Measurements from ENCODE around the gene CCDC40. TPM values are rescaled to one million over a fixed set of nuclear protein-coding genes. Genes with fewer than 3 reads are reported as not detected.

The CCDC40 gene
- total and polyA plus RNA-seq, 10 of the 15 experiments (the other 5 are each of a cell fraction or from before 2014, with no cell fraction given), result 0.06 to 0.10 TPM; not detected in 8

DNA sequence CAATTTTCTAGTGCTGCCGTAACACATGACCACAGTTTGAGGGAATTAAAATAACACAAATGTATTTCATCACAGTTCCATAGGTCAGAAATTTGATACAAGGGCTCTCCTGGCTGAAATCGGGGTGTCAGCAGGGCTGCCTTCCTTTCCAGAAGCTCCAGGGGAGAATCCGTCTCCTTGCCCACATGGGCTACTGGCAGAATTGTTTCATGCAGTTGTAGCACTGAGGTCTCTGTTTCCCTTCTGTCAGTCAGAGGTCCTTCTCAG, 89.9 kb downstream of the CCDC40 start:
- POLR2A ChIA-PET, result no interaction called here
- TF ChIP-seq, protein P1, sequence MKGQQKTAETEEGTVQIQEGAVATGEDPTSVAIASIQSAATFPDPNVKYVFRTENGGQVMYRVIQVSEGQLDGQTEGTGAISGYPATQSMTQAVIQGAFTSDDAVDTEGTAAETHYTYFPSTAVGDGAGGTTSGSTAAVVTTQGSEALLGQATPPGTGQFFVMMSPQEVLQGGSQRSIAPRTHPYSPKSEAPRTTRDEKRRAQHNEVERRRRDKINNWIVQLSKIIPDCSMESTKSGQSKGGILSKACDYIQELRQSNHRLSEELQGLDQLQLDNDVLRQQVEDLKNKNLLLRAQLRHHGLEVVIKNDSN (IDR thresholded peaks at IDR 0.05; ENCODE audit: borderline replicate concordance, extremely low read length, insufficient read depth, low read depth, low read length), result no peak
- TF ChIP-seq, protein P2, sequence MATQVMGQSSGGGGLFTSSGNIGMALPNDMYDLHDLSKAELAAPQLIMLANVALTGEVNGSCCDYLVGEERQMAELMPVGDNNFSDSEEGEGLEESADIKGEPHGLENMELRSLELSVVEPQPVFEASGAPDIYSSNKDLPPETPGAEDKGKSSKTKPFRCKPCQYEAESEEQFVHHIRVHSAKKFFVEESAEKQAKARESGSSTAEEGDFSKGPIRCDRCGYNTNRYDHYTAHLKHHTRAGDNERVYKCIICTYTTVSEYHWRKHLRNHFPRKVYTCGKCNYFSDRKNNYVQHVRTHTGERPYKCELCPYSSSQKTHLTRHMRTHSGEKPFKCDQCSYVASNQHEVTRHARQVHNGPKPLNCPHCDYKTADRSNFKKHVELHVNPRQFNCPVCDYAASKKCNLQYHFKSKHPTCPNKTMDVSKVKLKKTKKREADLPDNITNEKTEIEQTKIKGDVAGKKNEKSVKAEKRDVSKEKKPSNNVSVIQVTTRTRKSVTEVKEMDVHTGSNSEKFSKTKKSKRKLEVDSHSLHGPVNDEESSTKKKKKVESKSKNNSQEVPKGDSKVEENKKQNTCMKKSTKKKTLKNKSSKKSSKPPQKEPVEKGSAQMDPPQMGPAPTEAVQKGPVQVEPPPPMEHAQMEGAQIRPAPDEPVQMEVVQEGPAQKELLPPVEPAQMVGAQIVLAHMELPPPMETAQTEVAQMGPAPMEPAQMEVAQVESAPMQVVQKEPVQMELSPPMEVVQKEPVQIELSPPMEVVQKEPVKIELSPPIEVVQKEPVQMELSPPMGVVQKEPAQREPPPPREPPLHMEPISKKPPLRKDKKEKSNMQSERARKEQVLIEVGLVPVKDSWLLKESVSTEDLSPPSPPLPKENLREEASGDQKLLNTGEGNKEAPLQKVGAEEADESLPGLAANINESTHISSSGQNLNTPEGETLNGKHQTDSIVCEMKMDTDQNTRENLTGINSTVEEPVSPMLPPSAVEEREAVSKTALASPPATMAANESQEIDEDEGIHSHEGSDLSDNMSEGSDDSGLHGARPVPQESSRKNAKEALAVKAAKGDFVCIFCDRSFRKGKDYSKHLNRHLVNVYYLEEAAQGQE (IDR thresholded peaks at IDR 0.05; ENCODE audit: low read depth, low read length), result no peak
- TF ChIP-seq PAX8 (IDR thresholded peaks at IDR 0.05), result no peak
- TF ChIP-seq KDM1A (IDR thresholded peaks at IDR 0.05; ENCODE audit: borderline replicate concordance), result no peak
- TF ChIP-seq, protein P3, sequence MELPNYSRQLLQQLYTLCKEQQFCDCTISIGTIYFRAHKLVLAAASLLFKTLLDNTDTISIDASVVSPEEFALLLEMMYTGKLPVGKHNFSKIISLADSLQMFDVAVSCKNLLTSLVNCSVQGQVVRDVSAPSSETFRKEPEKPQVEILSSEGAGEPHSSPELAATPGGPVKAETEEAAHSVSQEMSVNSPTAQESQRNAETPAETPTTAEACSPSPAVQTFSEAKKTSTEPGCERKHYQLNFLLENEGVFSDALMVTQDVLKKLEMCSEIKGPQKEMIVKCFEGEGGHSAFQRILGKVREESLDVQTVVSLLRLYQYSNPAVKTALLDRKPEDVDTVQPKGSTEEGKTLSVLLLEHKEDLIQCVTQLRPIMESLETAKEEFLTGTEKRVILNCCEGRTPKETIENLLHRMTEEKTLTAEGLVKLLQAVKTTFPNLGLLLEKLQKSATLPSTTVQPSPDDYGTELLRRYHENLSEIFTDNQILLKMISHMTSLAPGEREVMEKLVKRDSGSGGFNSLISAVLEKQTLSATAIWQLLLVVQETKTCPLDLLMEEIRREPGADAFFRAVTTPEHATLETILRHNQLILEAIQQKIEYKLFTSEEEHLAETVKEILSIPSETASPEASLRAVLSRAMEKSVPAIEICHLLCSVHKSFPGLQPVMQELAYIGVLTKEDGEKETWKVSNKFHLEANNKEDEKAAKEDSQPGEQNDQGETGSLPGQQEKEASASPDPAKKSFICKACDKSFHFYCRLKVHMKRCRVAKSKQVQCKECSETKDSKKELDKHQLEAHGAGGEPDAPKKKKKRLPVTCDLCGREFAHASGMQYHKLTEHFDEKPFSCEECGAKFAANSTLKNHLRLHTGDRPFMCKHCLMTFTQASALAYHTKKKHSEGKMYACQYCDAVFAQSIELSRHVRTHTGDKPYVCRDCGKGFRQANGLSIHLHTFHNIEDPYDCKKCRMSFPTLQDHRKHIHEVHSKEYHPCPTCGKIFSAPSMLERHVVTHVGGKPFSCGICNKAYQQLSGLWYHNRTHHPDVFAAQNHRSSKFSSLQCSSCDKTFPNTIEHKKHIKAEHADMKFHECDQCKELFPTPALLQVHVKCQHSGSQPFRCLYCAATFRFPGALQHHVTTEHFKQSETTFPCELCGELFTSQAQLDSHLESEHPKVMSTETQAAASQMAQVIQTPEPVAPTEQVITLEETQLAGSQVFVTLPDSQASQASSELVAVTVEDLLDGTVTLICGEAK (IDR thresholded peaks at IDR 0.05; ENCODE audit: borderline replicate concordance), result no peak
- no peak for TF ChIP-seq CHD1 (IDR thresholded peaks at IDR 0.05; ENCODE audit: low read depth, low read length)
- TF ChIP-seq, protein P4, sequence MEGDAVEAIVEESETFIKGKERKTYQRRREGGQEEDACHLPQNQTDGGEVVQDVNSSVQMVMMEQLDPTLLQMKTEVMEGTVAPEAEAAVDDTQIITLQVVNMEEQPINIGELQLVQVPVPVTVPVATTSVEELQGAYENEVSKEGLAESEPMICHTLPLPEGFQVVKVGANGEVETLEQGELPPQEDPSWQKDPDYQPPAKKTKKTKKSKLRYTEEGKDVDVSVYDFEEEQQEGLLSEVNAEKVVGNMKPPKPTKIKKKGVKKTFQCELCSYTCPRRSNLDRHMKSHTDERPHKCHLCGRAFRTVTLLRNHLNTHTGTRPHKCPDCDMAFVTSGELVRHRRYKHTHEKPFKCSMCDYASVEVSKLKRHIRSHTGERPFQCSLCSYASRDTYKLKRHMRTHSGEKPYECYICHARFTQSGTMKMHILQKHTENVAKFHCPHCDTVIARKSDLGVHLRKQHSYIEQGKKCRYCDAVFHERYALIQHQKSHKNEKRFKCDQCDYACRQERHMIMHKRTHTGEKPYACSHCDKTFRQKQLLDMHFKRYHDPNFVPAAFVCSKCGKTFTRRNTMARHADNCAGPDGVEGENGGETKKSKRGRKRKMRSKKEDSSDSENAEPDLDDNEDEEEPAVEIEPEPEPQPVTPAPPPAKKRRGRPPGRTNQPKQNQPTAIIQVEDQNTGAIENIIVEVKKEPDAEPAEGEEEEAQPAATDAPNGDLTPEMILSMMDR (IDR thresholded peaks at IDR 0.05 in 2 of 3, conservative IDR thresholded peaks at IDR 0.05 in 1 of 3; ENCODE audit: control insufficient read depth in 2 of 3, extremely low read depth in 1 of 3, insufficient read depth in 1 of 3, low read depth in 3 of 3, low read length in 3 of 3), result no peak
- no peak for TF ChIP-seq CEBPB (IDR thresholded peaks at IDR 0.05; ENCODE audit: borderline replicate concordance in 1 of 2, low read depth in 2 of 2, low read length in 2 of 2)
- no peak for TF ChIP-seq BCL11A (IDR thresholded peaks at IDR 0.05; ENCODE audit: low read depth, low read length)
- TF ChIP-seq MXI1 (IDR thresholded peaks at IDR 0.05; ENCODE audit: low read depth, low read length), result no peak
- no peak for TF ChIP-seq MYB (IDR thresholded peaks at IDR 0.05; ENCODE audit: borderline replicate concordance, low read depth, low read length)
- WGBS (ENCODE audit: insufficient coverage, insufficient replicate concordance, low lambda C conversion rate, missing lambda C conversion rate), result 83% methylated on average over 3 of the region's 3 CpGs
- H3K36me3 ChIP-seq (ENCODE audit: control insufficient read depth in 2 of 2, insufficient read depth in 2 of 2, low read length in 1 of 2), result no peaks in the 10 kb centered on the region
- no peak for FAIRE-seq
- no peak for ATAC-seq
- SMC1A ChIA-PET (ENCODE audit: uncharacterized antibody, unreplicated experiment), result no interaction called here
- H3K27me3 ChIP-seq (replicated peaks in 1 of 2; ENCODE audit: control insufficient read depth in 2 of 2, insufficient read depth in 2 of 2, low read length in 1 of 2), result no peaks in the 10 kb centered on the region; a peak in 1 of 4 replicates
- H3K79me2 ChIP-seq (ENCODE audit: control insufficient read depth, insufficient read depth, low read length), result no peaks in the 10 kb centered on the region
- no peaks in the 10 kb centered on the region for H3K4me1 ChIP-seq (ENCODE audit: control insufficient read depth, insufficient read depth, low read length)
- DNase-seq (ENCODE audit: low read depth, low spot score), result no peak
- H3K27ac ChIP-seq (ENCODE audit: control insufficient read depth, insufficient read depth), result no peak overlapping the region
- no peak overlapping the region for H3K9ac ChIP-seq (ENCODE audit: control insufficient read depth, insufficient read depth, low read length)
- no peak overlapping the region for H3K4me2 ChIP-seq (ENCODE audit: control insufficient read depth, insufficient read depth)
- H2AFZ ChIP-seq (ENCODE audit: control insufficient read depth, low read depth, low read length), result no peak overlapping the region
- RAD21 ChIA-PET (ENCODE audit: unreplicated experiment), result no interaction called here
- BruUV-seq (replicated peaks), result no TSS peak
- CTCF ChIA-PET, result interaction anchor here (1.6 kb wide), 1 partner anchor 25 kb away, joined by 4 read pairs; the partner anchor contains the start of gene GAA
- no peak overlapping the region for H3K4me3 ChIP-seq
- intact Hi-C loops (cut with micrococcal nuclease; ENCODE audit: unreplicated experiment) (no loop called here), in situ Hi-C loops (cut with MboI) (no loop called here)
- no peaks in the 10 kb centered on the region for H3K9me3 ChIP-seq (replicated peaks; ENCODE audit: control insufficient read depth, insufficient read depth, low read length)
- H4K20me1 ChIP-seq (ENCODE audit: control insufficient read depth, insufficient read depth), result no peaks in the 10 kb centered on the region
